ENCODE data around the gene SETBP1.

Gene SETBP1

GRCh38 chr18:45026162-45026561 lies 345.5 kb downstream of the SETBP1 start:
- DNase-seq (ENCODE audit: low spot score) = no peak

DNA sequence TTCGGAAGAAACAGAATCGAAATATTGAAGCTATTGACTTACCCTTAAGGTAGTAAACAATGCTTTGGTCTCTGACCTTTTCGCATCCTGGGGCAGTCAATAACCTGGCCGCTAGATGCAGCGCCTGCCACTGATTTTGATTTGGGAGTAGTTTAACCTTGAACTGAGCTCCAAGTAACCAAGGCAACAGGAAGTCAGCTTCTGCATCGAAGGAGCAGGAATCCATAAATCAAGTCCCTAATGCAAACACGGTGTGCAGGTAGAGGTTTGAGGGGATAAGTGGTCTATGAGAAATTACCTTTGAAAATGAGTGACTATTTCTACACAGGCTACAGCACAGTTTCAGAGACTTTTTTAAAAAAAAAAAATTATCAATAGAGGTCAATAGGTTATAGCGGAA lies 353.5 kb downstream of the SETBP1 start:
- DNase-seq (ENCODE audit: low spot score) = no peak

- no peak for DNase-seq (ENCODE audit: low spot score)
Observed at GRCh38 chr18:45037618-45038017, 356.9 kb downstream of the SETBP1 start.

DNA sequence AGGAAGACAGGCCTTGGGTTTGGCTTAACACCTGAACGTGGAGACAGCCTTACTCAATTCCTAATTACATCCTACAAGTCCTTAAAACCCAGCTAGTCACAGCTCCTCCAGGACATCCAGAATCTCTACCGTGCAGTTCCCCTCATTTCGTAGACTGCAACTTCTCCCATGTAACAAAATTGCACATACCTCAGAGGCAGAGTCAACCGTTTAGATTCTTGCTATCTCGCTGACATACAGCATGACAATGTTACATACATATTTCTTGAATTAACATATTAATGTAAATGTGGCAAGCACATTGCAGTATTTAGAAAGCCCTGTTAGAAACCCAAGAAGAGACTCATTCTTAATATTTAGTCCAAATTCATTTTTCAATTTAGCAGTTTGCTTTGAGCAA lies 358.7 kb downstream of the SETBP1 start:
- DNase-seq (ENCODE audit: low spot score) = no peak

GRCh38 chr18:45040879-45041278 lies 360.2 kb downstream of the SETBP1 start:
- DNase-seq (ENCODE audit: low spot score) = no peak

DNA sequence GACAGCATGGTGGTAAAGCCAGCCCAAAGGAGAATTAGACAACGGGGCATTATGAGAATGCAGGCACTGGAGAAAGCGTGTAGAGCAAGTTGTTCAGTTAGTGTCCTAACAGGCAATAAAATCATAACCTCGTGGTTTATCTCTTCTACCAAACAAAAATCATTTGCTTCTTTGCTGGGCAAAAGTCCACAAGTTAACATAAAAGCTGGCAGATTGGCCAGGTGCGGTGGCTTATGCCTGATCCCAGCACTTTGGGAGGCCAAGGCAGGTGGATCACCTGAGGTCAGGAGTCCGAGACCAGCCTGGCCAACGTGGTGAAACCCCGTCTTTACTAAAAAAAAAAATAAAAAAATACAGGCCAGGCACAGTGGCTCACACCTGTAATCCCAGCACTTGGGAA lies 364.1 kb downstream of the SETBP1 start:
- DNase-seq (ENCODE audit: low spot score) = no peak

GRCh38 chr18:45046228-45046627 lies 365.5 kb downstream of the SETBP1 start:
- DNase-seq (ENCODE audit: low spot score) = no peak

DNA sequence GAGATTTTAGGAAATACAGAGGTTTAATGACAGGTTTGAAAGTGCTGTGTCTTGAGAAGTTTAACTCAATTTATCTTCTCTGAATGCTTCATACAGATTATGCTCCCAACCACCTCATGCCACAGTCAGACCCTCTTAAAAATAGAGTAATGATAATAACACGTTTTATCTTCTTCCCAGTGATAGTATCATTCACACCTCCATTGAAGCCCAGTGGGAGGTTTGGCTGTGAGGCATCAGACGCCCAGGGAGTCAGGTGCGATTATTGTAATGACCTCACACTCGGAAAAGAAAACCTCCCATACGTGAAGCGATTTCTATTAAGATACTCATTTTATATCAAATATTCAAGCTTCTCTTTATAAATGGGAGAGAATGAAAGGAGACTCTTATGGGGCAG lies 366.3 kb downstream of the SETBP1 start:
- no peak for DNase-seq (ENCODE audit: low spot score)

DNA sequence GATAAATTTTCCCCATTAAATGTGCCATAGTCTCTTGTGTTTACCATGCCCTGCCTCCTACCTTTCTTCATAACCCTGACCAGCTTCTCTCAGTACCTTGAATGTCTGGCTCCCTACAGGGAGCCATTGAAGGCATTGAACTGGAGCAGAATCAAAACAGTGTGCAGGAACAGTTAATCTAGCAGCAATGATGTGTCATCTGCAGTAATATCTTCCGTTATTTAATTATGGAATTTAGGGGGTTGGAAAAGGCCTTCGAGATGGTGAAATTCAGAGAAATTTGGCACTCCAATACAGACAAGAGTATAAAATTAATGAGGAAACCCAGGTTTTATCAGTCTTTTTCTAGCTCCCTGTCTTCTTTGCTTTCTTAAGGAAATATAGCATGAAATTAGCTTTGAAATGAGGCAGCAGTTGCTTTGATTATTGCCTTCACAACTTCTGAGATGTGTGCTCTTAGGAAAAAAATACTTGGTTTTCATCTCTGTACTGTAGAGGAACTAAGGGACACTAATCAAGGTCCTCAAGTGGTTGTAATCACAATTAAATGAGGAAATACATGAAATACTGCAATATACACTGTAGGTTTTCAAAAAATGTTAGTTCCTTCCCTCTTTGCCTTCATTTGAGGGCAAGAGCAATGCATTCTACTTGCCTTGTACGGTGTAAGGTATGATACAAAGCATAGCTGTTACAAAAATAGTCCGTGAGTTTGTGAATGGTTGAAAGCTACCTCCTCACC lies 369.1 kb downstream of the SETBP1 start:
- no peak for DNase-seq (ENCODE audit: low spot score)

DNA sequence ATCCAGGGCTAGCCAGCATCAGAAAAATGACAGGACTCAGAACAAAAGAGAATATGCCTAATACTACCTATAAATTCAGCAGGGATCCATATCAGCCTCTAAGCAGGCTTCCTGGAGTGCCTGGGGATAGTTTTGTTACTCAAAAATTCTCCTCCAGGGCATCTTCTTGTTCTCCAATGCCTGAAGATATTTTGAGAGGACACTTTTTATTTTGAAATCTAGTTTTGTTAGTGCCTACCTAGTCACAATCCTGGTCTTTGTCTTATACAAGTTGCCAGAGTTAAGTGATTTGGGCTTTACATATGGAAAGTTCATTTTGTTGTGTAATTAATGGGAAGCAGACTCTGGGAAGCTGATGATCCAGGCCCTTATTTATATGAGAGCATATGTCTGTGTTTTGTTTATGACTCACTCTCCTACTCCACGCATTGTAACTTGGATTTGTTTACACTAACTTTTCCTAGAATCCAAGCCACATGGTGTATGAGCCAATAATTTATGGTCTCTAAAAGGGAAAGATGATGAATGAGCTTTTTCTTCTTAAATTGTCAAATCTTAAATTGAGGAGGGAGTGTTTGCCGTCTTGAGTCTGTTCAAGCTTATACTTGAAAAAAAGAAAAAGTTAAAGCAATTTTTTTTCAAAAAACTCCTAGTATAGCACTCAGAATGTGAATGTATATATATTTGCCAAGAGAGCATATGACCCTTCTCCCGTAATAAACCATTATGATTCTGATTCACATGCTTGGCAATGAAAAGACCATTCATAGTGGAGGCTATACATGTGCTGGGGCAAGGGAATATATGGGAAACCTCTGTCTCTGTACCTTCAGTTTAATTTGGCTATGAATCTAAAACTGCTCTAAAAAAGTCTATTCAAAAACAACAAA lies 370.3 kb downstream of the SETBP1 start:
- DNase-seq (ENCODE audit: low spot score) = no peak

DNA sequence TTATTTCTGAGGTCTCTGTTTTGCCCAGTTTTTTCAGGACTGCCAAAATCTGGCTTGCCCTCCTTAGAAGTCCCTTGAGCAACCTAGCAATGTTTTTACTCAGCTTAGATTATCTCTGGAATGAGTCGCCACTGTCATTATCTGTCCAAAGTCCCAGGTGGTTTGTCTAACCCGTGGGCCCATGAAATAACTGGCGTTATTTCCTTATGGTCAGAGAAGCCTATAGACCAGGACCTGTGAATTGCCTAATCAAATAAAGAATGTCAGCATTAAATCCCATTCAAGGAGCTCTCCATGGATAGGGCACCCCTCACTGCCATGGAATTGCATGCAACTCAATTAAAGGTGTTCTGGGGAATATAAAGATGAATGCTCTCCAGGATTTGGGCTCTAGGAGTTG lies 373.9 kb downstream of the SETBP1 start:
- DNase-seq (ENCODE audit: low spot score) = no peak

DNA sequence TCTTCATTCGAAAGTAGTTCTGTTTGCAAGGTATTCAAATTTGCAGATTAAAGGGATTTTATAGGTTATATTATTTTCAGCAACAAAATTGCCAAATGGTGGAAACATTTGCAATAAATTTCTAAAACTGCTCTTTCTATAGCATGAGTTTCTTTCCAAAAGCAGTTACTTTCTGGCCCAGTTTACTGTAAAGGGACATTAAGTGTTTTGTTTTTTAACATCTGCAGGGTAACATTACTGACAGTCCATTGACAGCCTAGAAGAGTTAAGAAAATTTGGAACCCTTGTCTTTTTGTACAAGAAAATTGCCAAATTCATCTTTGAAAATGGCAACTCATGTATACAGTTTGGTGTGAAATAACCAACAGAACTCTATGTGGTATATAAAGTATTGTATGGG lies 375.1 kb downstream of the SETBP1 start:
- no peak for DNase-seq (ENCODE audit: low spot score)

- DNase-seq (ENCODE audit: low spot score) = peak; percentile 17
Observed at GRCh38 chr18:45056926-45057325, 376.2 kb downstream of the SETBP1 start.

- DNase-seq (ENCODE audit: low spot score) = no peak
Observed at GRCh38 chr18:45057955-45058600, 377.4 kb downstream of the SETBP1 start.

DNA sequence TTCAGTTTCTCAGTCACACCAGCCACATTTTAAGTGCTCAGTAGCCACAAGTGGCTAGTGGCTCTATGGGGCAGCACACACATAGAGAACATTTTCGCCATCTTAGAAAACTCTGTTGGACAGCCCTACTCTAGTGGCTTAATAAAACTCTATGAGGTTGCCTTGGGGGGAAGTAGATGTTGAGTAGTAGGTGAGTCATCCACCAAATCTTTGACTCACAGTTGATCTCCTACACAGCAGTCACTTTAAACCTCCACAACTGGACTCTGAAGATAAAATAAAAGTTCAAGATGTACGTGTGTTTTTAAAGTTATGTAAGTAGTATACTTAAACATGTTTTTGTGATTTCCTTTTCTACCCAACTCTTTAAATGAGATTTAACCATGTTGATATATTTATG lies 379.0 kb downstream of the SETBP1 start:
- no peak for DNase-seq (ENCODE audit: low spot score)

DNA sequence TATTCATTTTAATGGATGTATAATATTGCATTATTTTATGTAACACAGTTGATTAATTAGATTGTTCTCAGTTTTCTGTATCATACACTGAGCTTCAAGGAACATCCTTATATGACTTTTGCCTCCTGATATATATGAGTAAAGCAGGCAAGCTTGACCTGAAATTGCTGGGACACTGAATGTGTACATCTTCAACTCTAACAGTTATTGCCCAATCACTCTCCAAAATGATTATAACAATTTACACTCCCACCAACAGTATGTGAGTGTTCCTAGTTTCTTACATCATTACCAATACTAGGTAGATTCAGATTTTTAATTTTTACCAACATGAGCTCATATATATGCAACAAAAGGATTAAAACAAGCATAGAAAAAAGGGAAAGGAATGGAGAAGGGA lies 379.4 kb downstream of the SETBP1 start:
- no peak for DNase-seq (ENCODE audit: low spot score)

- DNase-seq (ENCODE audit: low spot score) = no peak
Observed at GRCh38 chr18:45061359-45061758, 380.7 kb downstream of the SETBP1 start.

- no peak for DNase-seq (ENCODE audit: low spot score)
Observed at GRCh38 chr18:45063246-45064038, 382.8 kb downstream of the SETBP1 start.

DNA sequence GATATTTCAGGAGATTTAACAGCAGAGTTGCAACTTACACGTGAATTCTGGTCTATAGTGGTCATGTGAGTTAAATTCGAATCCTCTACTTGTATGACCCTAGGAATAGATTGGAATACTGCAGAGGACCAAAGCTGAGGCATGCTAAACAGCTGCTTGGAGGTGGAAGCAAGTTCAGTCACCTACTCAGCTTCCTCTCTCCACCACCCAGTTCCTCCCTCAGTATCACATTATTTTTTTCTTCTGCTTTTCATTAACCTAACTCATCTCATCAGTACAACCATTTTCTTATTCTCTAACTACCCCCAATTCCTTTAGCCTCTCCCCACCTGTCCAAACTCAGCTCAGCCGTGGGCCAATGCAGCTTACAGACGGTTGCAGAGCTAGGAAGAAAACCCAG lies 385.5 kb downstream of the SETBP1 start:
- no peak for DNase-seq (ENCODE audit: low spot score)

DNA sequence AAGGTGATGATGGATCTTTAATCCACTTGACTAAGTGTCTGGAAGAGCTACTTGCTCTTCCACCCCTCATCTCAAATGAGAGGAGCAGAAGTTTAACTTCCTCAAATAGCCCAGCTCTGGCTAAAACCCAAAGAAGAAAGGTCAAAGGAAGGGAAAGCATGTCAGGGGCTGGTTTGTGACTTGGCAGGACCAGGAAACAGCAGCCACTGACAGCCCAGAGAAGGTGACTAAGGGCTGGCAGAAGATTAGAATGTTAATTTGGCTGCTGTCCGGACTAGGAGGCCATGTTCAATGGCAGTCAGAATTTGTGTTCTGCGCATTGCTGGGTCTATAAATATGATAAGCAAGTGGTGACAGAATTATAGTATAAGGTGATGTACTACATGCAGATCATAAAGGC lies 386.2 kb downstream of the SETBP1 start:
- no peak for DNase-seq (ENCODE audit: low spot score)

GRCh38 chr18:45068400-45069094 lies 387.9 kb downstream of the SETBP1 start:
- DNase-seq (ENCODE audit: low spot score) = no peak
